Tibial artery (tissue), 4 donors: ENCODE results near the gene RAPGEF4.
"Not testable (repeated sequence)": the region's sequence is repeated elsewhere in the genome, so short reads cannot be mapped to it uniquely, and the experiment has no call there.

Experiments used
- DNase-seq, 2 donors: peaks; one replicate each; pipeline ENCODE4 v3.0.0-alpha.2; 2019
- H3K27ac ChIP-seq, 2 donors: fragments of 200-600 bp; sonication (generic) in 1 of 2; 1 replicate in 1 of 2; 2 replicates in 1 of 2; pipeline ENCODE4 v1.5.1; 2018 to 2019; ENCODE audit warnings: mild to moderate bottlenecking in 1 of 2
- H3K27me3 ChIP-seq, 2 donors: fragments of 200-600 bp; sonication (generic) in 1 of 2; one replicate each; pipeline versions ENCODE4 v1.5.1 to v1.6.0; 2016 to 2019
- H3K36me3 ChIP-seq, 3 donors: fragments of 200-600 bp; sonication (generic) in 2 of 3; one replicate each; pipeline ENCODE4 v1.5.1; 2016 to 2019; ENCODE audit warnings: mild to moderate bottlenecking in 2 of 3
- H3K4me1 ChIP-seq, 4 donors: fragments of 200-600 bp; sonication (generic) in 2 of 4; 1 replicate in 3 of 4; 2 replicates in 1 of 4; pipeline ENCODE4 v1.5.1; 2016 to 2019
- H3K4me3 ChIP-seq, 2 donors: fragments of 200-600 bp; sonication (generic) in 1 of 2; 1 replicate in 1 of 2; 2 replicates in 1 of 2; pipeline ENCODE4 v1.5.1; 2018 to 2019; ENCODE audit warnings: mild to moderate bottlenecking in 2 of 2
- H3K9me3 ChIP-seq, 3 donors: fragments of 200-600 bp; sonication (generic) in 1 of 3; one replicate each; pipeline ENCODE4 v1.5.1; 2016 to 2019
- CTCF ChIP-seq, 2 experiments: fragments of 200-600 bp in 1 of 2; fragments of 450-650 bp in 1 of 2; IDR thresholded peaks; one replicate each; pipeline ENCODE4 v1.5.1; 2017 to 2019; ENCODE audit warnings: antibody characterized with exemption in 2 of 2, mild to moderate bottlenecking in 1 of 2, moderate library complexity in 1 of 2
- intact Hi-C: fragments of 100-400 bp; cut with DNase I; formaldehyde crosslinking; loops from one replicate; pipeline ENCODE4 v1.15.0; 2023; ENCODE audit warnings: low total_unique reads

RAPGEF4 gene

DNA sequence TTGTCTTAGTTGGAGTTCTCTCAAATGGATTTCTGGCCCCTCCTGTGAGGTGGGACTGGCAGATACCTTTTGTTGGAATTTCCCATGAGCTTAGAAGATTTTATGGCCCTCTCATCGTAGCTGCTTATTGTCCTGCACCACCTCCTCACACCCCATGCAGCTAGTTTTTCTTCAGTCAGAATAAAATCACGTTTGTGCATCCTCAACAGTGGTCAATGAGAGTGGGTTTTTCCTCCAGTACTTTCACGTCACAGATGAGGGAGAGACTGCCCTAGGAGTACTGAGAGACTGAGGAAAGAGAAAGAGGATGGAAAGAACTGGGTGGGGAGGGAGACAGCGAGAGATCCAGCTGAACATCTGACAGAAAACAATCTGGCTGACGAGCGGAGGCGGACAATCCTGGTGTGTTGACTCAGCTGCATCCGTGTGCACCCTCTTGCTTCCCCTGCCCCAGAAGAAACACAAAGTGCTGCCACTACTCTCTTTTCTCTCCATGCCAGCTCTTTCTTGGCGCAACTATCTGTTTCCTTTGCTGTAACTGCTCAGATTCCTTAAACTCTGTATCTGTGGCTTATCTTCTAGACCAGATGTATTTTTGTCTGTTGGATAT, 7.4 kb downstream of the RAPGEF4 start:
- Histone ChIP-seq H3K27ac (no peak overlapping the region), H3K4me1 (no peaks in the 10 kb centered on the region), H3K36me3 (no peaks in the 10 kb centered on the region), H3K4me3 (no peak overlapping the region), H3K27me3 (no peaks in the 10 kb centered on the region), H3K9me3 (peaks cover 0 to 8% (median 0%) of the 10 kb centered on the region in 3 donors)
- intact Hi-C loops, result no loop called here
- no peak for TF ChIP-seq CTCF (IDR thresholded peaks at IDR 0.05)
- no peak for DNase-seq

GRCh38 chr2:172743898-172744297, 8.3 kb downstream of the RAPGEF4 start:
- Histone ChIP-seq H3K36me3 (no peaks in the 10 kb centered on the region), H3K9me3 (peaks cover 0 to 8% (median 0%) of the 10 kb centered on the region in 3 donors), H3K27me3 (no peaks in the 10 kb centered on the region), H3K4me3 (no peak overlapping the region), H3K4me1 (no peaks in the 10 kb centered on the region), H3K27ac (no peak overlapping the region)
- TF ChIP-seq CTCF (IDR thresholded peaks at IDR 0.05), result no peak
- no peak for DNase-seq
- intact Hi-C loops, result no loop called here

- no peak overlapping the region for H3K27ac ChIP-seq
- H3K27me3 ChIP-seq, result no peaks in the 10 kb centered on the region
- TF ChIP-seq CTCF (IDR thresholded peaks at IDR 0.05), result no peak
- DNase-seq, result no peak
- peaks cover 0 to 8% (median 0%) of the 10 kb centered on the region in 3 donors for H3K9me3 ChIP-seq
- H3K36me3 ChIP-seq, result no peaks in the 10 kb centered on the region
- no peak overlapping the region for H3K4me3 ChIP-seq
- H3K4me1 ChIP-seq, result no peaks in the 10 kb centered on the region
- intact Hi-C loops, result no loop called here
Observed at GRCh38 chr2:172745636-172746035, 10.0 kb downstream of the RAPGEF4 start.

GRCh38 chr2:172748543-172748942, 12.9 kb downstream of the RAPGEF4 start:
- H3K36me3 ChIP-seq, intact Hi-C loops, H3K27ac ChIP-seq, H3K4me1 ChIP-seq, H3K27me3 ChIP-seq, H3K9me3 ChIP-seq, H3K4me3 ChIP-seq, DNase-seq: not testable (repeated sequence)

DNA sequence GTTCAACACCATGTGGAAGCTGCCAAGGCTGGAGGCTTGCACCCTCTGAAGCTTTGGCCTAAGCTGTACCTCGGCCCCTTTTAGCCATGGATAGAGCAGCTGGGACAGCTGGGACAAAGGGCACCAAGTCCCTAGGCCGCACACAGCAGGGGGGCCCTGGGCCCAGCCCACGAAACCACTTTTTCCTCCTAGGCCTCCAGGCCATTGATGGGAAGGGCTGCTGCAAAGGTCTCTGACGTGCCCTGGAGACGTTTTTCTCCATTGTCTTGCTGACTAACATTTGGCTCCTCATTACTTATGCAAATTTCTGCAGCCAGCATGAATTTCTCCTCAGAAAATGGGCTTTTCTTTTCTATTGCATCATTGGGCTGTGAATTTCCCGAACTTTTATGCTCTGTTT, 13.7 kb downstream of the RAPGEF4 start:
- Histone ChIP-seq H3K9me3 (peaks cover 0 to 5% (median 0%) of the 10 kb centered on the region in 3 donors), H3K4me1 (no peaks in the 10 kb centered on the region), H3K4me3 (no peak overlapping the region), H3K36me3 (no peaks in the 10 kb centered on the region), H3K27me3 (no peaks in the 10 kb centered on the region), H3K27ac (no peak overlapping the region)
- TF ChIP-seq CTCF (IDR thresholded peaks at IDR 0.05), result no peak
- intact Hi-C loops, result no loop called here
- no peak for DNase-seq

DNA sequence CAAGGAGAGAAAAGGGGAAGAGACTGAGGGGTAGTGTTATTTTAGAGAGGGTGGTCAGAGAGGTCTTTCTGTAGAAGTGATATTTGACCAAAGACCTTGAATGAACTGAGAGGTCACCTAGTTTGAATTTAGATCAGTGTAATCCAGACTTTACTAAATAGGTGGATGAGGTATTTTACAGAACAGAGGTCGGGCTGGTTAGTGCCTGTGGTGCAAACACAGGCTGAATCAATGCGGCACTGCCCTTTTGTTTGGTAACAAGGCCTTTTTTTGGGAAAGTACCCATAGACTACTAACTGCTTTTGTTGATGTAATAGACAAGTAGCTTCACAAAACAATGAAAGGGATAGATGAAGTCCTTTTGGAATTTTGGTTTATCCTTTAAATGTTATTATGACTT, 15.9 kb downstream of the RAPGEF4 start:
- H3K27me3 ChIP-seq, result no peaks in the 10 kb centered on the region
- H3K9me3 ChIP-seq, result no peaks in the 10 kb centered on the region
- H3K36me3 ChIP-seq, result no peaks in the 10 kb centered on the region
- TF ChIP-seq CTCF (IDR thresholded peaks at IDR 0.05), result no peak
- intact Hi-C loops, result no loop called here
- H3K4me1 ChIP-seq, result no peaks in the 10 kb centered on the region
- no peak overlapping the region for H3K27ac ChIP-seq
- H3K4me3 ChIP-seq, result no peak overlapping the region
- DNase-seq, result no peak
